H9 (cell line): ENCODE measurements around the gene LTB4R2. TPM values are rescaled to one million over a fixed set of nuclear protein-coding genes. Genes with fewer than 3 reads are reported as not detected.

Experiments
- DNase-seq: peaks from one replicate; pipeline ENCODE4 v3.0.0-alpha.2; 2017
- H2AFZ ChIP-seq: one replicate; pipeline ENCODE4 v1.6.1; 2013; ENCODE audit warnings: mild to moderate bottlenecking, low read length, control low read depth, moderate library complexity
- H2AK5ac ChIP-seq: 2 replicates; pipeline ENCODE4 v1.6.1; 2013; ENCODE audit warnings: low read length, control low read depth, mixed read lengths; ENCODE audit not compliant: insufficient read length
- H2BK120ac ChIP-seq: one replicate; pipeline ENCODE4 v1.6.1; 2013; ENCODE audit warnings: low read depth, mild to moderate bottlenecking, low read length, control low read depth, inconsistent platforms; ENCODE audit not compliant: poor library complexity, severe bottlenecking
- H2BK12ac ChIP-seq: 2 replicates; pipeline ENCODE4 v1.6.1; 2013; ENCODE audit warnings: low read length, control low read depth, mixed read lengths, low read depth; ENCODE audit not compliant: insufficient read length
- H2BK15ac ChIP-seq: 2 replicates; pipeline ENCODE4 v1.6.1; 2013; ENCODE audit warnings: low read depth, low read length, control low read depth
- H2BK20ac ChIP-seq: one replicate; pipeline ENCODE4 v1.6.1; 2013; ENCODE audit warnings: low read depth, mild to moderate bottlenecking, low read length, control low read depth, inconsistent platforms; ENCODE audit not compliant: poor library complexity, severe bottlenecking
- H2BK5ac ChIP-seq: 2 replicates; pipeline ENCODE4 v1.6.1; 2013; ENCODE audit warnings: low read length, control low read depth, mixed read lengths; ENCODE audit not compliant: insufficient read length
- H3K14ac ChIP-seq: 2 replicates; pipeline ENCODE4 v1.6.1; 2013; ENCODE audit warnings: low read length, control low read depth; ENCODE audit not compliant: insufficient read depth
- H3K18ac ChIP-seq: 2 replicates; pipeline ENCODE4 v1.6.1; 2013; ENCODE audit warnings: low read depth, mild to moderate bottlenecking, mixed read lengths, low read length, control low read depth; ENCODE audit not compliant: insufficient read length
- H3K23ac ChIP-seq: 2 replicates; pipeline ENCODE4 v1.6.1; 2013; ENCODE audit warnings: low read length, control low read depth, mixed read lengths, low read depth; ENCODE audit not compliant: insufficient read length
- H3K23me2 ChIP-seq: 2 replicates; pipeline ENCODE4 v1.6.1; 2013; ENCODE audit warnings: low read depth, mild to moderate bottlenecking, mixed read lengths, low read length, control low read depth; ENCODE audit not compliant: insufficient read length, poor library complexity, severe bottlenecking
- H3K27ac ChIP-seq: 2 replicates; pipeline ENCODE4 v1.5.1; 2013; ENCODE audit warnings: low read length, control low read depth, mixed read lengths, low read depth; ENCODE audit not compliant: insufficient read length
- H3K27me3 ChIP-seq: 2 replicates; pipeline ENCODE4 v1.6.1; 2013; ENCODE audit warnings: low read length, control low read depth, inconsistent platforms; ENCODE audit not compliant: insufficient read depth
- H3K4ac ChIP-seq: 2 replicates; pipeline ENCODE4 v1.6.1; 2013; ENCODE audit warnings: low read depth, mild to moderate bottlenecking, control low read depth, inconsistent platforms, low read length, moderate library complexity
- H3K4me1 ChIP-seq: 2 replicates; pipeline ENCODE4 v1.6.1; 2013; ENCODE audit warnings: low read length, control low read depth, inconsistent platforms; ENCODE audit not compliant: insufficient read depth
- H3K4me2 ChIP-seq: 2 replicates; pipeline ENCODE4 v1.6.1; 2013; ENCODE audit warnings: low read length, control low read depth, mixed read lengths; ENCODE audit not compliant: insufficient read length, insufficient read depth
- H3K56ac ChIP-seq: 2 replicates; pipeline ENCODE4 v1.6.1; 2013; ENCODE audit warnings: low read depth, mild to moderate bottlenecking, mixed read lengths, low read length, control low read depth; ENCODE audit not compliant: insufficient read length
- H3K79me1 ChIP-seq: 2 replicates; pipeline ENCODE4 v1.6.1; 2013; ENCODE audit warnings: low read depth, mild to moderate bottlenecking, moderate library complexity, low read length, control low read depth, inconsistent platforms; ENCODE audit not compliant: insufficient read depth, poor library complexity, severe bottlenecking
- H3K79me2 ChIP-seq: 2 replicates; pipeline ENCODE4 v1.6.1; 2013; ENCODE audit warnings: low read length, control low read depth, inconsistent platforms; ENCODE audit not compliant: insufficient read depth
- H3K9ac ChIP-seq: 2 replicates; pipeline ENCODE4 v1.6.1; 2013; ENCODE audit warnings: low read length, control low read depth, mixed read lengths; ENCODE audit not compliant: insufficient read length; ENCODE audit errors: extremely low read depth
- H3K9me3 ChIP-seq: one replicate; pipeline ENCODE4 v1.6.1; 2013; ENCODE audit warnings: low read depth, low read length, inconsistent platforms; ENCODE audit not compliant: control insufficient read depth
- H3T11ph ChIP-seq: one replicate; pipeline ENCODE4 v1.6.1; 2013; ENCODE audit warnings: mild to moderate bottlenecking, low read length, control low read depth, inconsistent platforms
- H4K20me1 ChIP-seq: one replicate; pipeline ENCODE4 v1.6.1; 2013; ENCODE audit not compliant: control insufficient read depth, insufficient read length, insufficient read depth
- H4K5ac ChIP-seq: 2 replicates; pipeline ENCODE4 v1.6.1; 2013; ENCODE audit warnings: low read depth, mild to moderate bottlenecking, mixed read lengths, low read length, control low read depth; ENCODE audit not compliant: insufficient read length
- H4K8ac ChIP-seq: replicated peaks from 2 replicates; pipeline ENCODE4 v1.6.1; 2013; ENCODE audit warnings: low read length, control low read depth, mixed read lengths, low read depth; ENCODE audit not compliant: insufficient read length
- H4K91ac ChIP-seq: 2 replicates; pipeline ENCODE4 v1.6.1; 2013; ENCODE audit warnings: low read depth, mild to moderate bottlenecking, moderate library complexity, mixed read lengths, low read length, control low read depth; ENCODE audit not compliant: insufficient read length
- H3K27ac Mint-ChIP-seq, 3 experiments: 2 replicates in 2 of 3; 3 replicates in 1 of 3; pipeline ENCODE4 v1.8.0; 2020 to 2021; ENCODE audit warnings: mixed read lengths in 3 of 3, mild to moderate bottlenecking in 1 of 3, moderate library complexity in 1 of 3
- H3K27me3 Mint-ChIP-seq: 2 replicates; pipeline ENCODE4 v1.8.0; 2021; ENCODE audit warnings: low read depth, mild to moderate bottlenecking, moderate library complexity, mixed read lengths
- H3K36me3 Mint-ChIP-seq, 3 experiments: 2 replicates in 2 of 3; 3 replicates in 1 of 3; pipeline ENCODE4 v1.8.0; 2020 to 2021; ENCODE audit warnings: low read depth in 3 of 3, mixed read lengths in 3 of 3; ENCODE audit not compliant: insufficient read depth in 1 of 3
- H3K4me1 Mint-ChIP-seq, 2 experiments: 2 replicates each; pipeline ENCODE4 v1.8.0; 2020; ENCODE audit warnings: mixed read lengths in 2 of 2
- H3K4me3 Mint-ChIP-seq, 2 experiments: 2 replicates in 1 of 2; 3 replicates in 1 of 2; pipeline ENCODE4 v1.8.0; 2020 to 2021; ENCODE audit warnings: mild to moderate bottlenecking in 2 of 2, mixed read lengths in 2 of 2, moderate library complexity in 1 of 2
- H3K9me3 Mint-ChIP-seq, 2 experiments: 2 replicates in 1 of 2; 3 replicates in 1 of 2; pipeline ENCODE4 v1.8.0; 2020; ENCODE audit warnings: mild to moderate bottlenecking in 2 of 2, mixed read lengths in 2 of 2, moderate library complexity in 1 of 2
- CTCF ChIP-seq: fragments of 200-600 bp; sonication (generic); conservative IDR thresholded peaks from 3 replicates; pipeline ENCODE4 v1.8.0; 2021; ENCODE audit warnings: antibody characterized with exemption, mild to moderate bottlenecking
- WGBS: extraction: QIAGEN DNeasy Blood & Tissue Kit; methylation state at CpG from one replicate; pipeline ENCODE4 v1.1.7; 2013; ENCODE audit warnings: missing lambda C conversion rate, low lambda C conversion rate, mixed read lengths; ENCODE audit not compliant: insufficient read length; ENCODE audit errors: extremely low coverage; 5-methylcytosine and 5-hydroxymethylcytosine counted together
- total RNA-seq: library from RNA; stranded (reverse); gene quantifications from 2 replicates; pipeline ENCODE4 v1.2.1, GENCODE V29; 2021

Gene LTB4R2
- total RNA-seq, 1 experiment from 2014 or later = 13.4 TPM

GRCh38 chr14:24316597-24316950, 6.6 kb downstream of the LTB4R2 start:
- Histone ChIP-seq H3K4me2 (no peak overlapping the region), H4K5ac (no peak overlapping the region), H4K8ac (no peak overlapping the region), H3K9ac (no peak overlapping the region), H3K23me2 (no peaks in the 10 kb centered on the region), H3K27ac (no peak overlapping the region), H2BK120ac (no peak overlapping the region), H3T11ph (no peak overlapping the region), H3K18ac (peak overlapping the region; percentile 14), H2AK5ac (no peak overlapping the region), H3K23ac (no peak overlapping the region), H2BK12ac (no peak overlapping the region), H4K91ac (no peak overlapping the region), H2BK5ac (no peak overlapping the region), H2BK15ac (no peak overlapping the region), H3K56ac (no peak overlapping the region), H2BK20ac (no peak overlapping the region), H3K79me2 (no peaks in the 10 kb centered on the region), H2AFZ (no peak overlapping the region), H3K9me3 (no peaks in the 10 kb centered on the region), H4K20me1 (no peaks in the 10 kb centered on the region), H3K14ac (no peak overlapping the region), H3K27me3 (peaks cover 2% of the 10 kb centered on the region; the same call in 1 of the 2 replicates), H3K79me1 (no peaks in the 10 kb centered on the region), H3K4me1 (no peaks in the 10 kb centered on the region), H3K4ac (no peak overlapping the region)
- DNase-seq = no peak
- no peak overlapping the region for H3K27ac Mint-ChIP-seq
- TF ChIP-seq CTCF = no peak
- H3K36me3 Mint-ChIP-seq = peaks cover 0 to 4% (median 0%) of the 10 kb centered on the region in 3 experiments; a peak in 1 of 7 replicates
- H3K27me3 Mint-ChIP-seq = peaks cover 47% of the 10 kb centered on the region
- H3K9me3 Mint-ChIP-seq = no peaks in the 10 kb centered on the region
- no peaks in the 10 kb centered on the region for H3K4me1 Mint-ChIP-seq
- no CpG with 5 or more reads among the region's 18 CpGs for WGBS
- H3K4me3 Mint-ChIP-seq = no peak overlapping the region
